Mononuclear cell (primary cell): ENCODE measurements around the gene ACTG1. TPM values are rescaled to one million over a fixed set of nuclear protein-coding genes. Genes with fewer than 3 reads are reported as not detected.
A peak's percentile ranks its signal among the peaks of the same experiment; 100 is the strongest.

ENCODE experiments used
- H3K27me3 ChIP-seq: 2 replicates; pipeline ENCODE4 v1.6.0; 2011; ENCODE audit warnings: low read length, control low read depth; ENCODE audit not compliant: insufficient read depth
- H3K4me1 ChIP-seq: 2 replicates; pipeline ENCODE4 v1.5.1; 2011; ENCODE audit warnings: mild to moderate bottlenecking, low read length, control low read depth; ENCODE audit not compliant: insufficient read depth
- H3K4me3 ChIP-seq: 2 replicates; pipeline ENCODE4 v1.5.1; 2011; ENCODE audit warnings: mild to moderate bottlenecking, low read length, moderate library complexity
- H3K9me3 ChIP-seq: 2 replicates; pipeline ENCODE4 v1.5.1; 2011; ENCODE audit warnings: low read depth, mild to moderate bottlenecking, control low read depth, low read length
- total RNA-seq: library from RNA; depleted of rRNA; stranded (reverse); fragments of >200 nt; gene quantifications from one replicate; pipeline ENCODE4 v1.2.3, GENCODE V29; 2012

The ACTG1 gene
- total RNA-seq, 1 donor, result 2,327 TPM

DNA sequence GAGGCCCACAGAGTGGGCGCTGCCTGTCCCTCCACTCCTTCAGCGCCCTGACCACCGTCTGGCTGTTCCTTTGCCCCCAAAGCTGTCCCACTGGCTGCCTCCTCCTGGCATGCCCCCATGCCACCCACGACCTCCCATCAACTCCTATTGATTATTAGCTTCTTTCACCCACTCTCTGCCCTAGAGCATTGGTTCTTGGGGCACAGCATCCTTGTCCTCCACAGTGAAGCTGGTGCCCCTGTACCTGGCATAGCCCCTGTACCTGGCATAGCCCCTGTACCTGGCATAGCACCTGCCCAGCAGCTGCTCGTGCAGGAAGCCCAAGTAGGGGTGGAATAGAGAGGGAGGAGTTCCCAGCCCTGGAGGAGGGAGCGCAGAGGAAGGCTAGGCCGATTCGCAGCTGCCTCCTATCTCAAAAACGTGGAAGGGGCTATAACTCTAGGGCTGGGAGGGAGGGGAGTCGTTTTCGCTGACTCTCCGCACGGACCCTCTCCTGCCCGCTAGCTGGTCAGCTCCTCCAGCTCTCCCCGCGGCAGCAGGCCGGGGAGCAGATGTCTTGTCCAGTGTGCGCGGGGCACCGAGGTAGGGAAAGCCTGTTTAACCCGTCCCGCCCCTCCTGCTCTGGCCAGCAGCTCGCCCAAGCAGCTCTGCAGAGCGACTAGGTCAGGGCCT, 5.7 kb upstream of the ACTG1 start:
- H3K9me3 ChIP-seq, result no peaks in the 10 kb centered on the region
- peaks cover 60% of the 10 kb centered on the region for H3K4me1 ChIP-seq
- no peaks in the 10 kb centered on the region for H3K27me3 ChIP-seq
- no peak overlapping the region for H3K4me3 ChIP-seq

GRCh38 chr17:81517339-81518112, 4.9 kb upstream of the ACTG1 start:
- H3K4me1 ChIP-seq, result peaks cover 60% of the 10 kb centered on the region
- H3K4me3 ChIP-seq, result no peak overlapping the region
- H3K9me3 ChIP-seq, result no peaks in the 10 kb centered on the region
- no peaks in the 10 kb centered on the region for H3K27me3 ChIP-seq

DNA sequence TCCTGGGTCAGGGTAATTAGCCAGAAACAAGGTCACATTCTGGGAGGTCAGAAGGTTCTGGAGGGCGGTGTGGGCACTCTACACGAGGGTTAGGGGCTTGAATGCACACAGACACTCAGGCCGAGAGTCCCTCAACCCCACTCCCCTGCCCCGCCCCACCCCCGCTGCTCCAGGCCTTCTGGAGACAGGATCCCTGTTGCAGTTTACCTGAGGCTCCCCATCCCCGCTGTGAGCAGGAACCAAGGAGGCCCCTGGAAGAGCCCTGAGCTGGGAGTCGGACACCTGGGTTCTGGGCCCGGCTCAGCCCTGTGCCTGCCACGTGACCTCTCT, 4.4 kb upstream of the ACTG1 start:
- no peaks in the 10 kb centered on the region for H3K27me3 ChIP-seq
- H3K9me3 ChIP-seq, result no peaks in the 10 kb centered on the region
- H3K4me1 ChIP-seq, result peaks cover 60% of the 10 kb centered on the region
- H3K4me3 ChIP-seq, result no peak overlapping the region

GRCh38 chr17:81516439-81516838, 3.8 kb upstream of the ACTG1 start:
- Histone ChIP-seq H3K4me1 (peaks cover 63% of the 10 kb centered on the region), H3K27me3 (no peaks in the 10 kb centered on the region), H3K9me3 (no peaks in the 10 kb centered on the region), H3K4me3 (no peak overlapping the region)

DNA sequence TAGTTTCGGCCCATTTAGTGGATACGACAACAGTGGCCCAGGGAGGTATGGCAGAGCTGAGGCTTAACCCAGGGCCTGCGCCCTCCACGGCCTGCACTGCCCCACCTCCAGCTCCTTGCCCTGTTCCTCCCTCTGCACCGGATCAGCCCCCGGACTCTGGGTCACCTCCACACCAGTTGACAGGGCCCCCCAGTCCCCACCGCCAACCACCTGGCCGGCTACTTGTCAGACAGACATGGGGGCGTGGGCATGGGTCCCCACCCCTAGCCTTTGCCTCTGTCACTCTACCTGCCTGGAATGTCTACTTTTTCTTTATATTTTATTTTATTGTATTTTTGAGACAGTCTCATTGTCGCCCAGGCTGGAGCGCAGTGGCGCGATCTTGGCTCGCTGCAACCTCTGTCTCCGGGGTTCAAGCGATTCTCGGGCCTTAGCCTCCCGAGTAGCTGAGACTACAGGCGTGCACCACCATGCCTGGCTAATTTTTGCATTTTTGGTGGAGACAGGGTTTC, 3.0 kb upstream of the ACTG1 start:
- peaks cover 71% of the 10 kb centered on the region for H3K4me1 ChIP-seq
- H3K27me3 ChIP-seq, result no peaks in the 10 kb centered on the region
- H3K9me3 ChIP-seq, result no peaks in the 10 kb centered on the region
- H3K4me3 ChIP-seq, result peak overlapping the region; percentile 54

- Histone ChIP-seq H3K4me1 (peaks cover 75% of the 10 kb centered on the region), H3K4me3 (peak overlapping the region; percentile 54), H3K9me3 (no peaks in the 10 kb centered on the region), H3K27me3 (no peaks in the 10 kb centered on the region)
Measured at GRCh38 chr17:81514739-81515529, 2.3 kb upstream of the ACTG1 start.

- peak overlapping the region; percentile 54 for H3K4me3 ChIP-seq
- H3K4me1 ChIP-seq, result peaks cover 75% of the 10 kb centered on the region
- no peaks in the 10 kb centered on the region for H3K9me3 ChIP-seq
- H3K27me3 ChIP-seq, result no peaks in the 10 kb centered on the region
Measured at GRCh38 chr17:81514489-81514738, 1.8 kb upstream of the ACTG1 start.

DNA sequence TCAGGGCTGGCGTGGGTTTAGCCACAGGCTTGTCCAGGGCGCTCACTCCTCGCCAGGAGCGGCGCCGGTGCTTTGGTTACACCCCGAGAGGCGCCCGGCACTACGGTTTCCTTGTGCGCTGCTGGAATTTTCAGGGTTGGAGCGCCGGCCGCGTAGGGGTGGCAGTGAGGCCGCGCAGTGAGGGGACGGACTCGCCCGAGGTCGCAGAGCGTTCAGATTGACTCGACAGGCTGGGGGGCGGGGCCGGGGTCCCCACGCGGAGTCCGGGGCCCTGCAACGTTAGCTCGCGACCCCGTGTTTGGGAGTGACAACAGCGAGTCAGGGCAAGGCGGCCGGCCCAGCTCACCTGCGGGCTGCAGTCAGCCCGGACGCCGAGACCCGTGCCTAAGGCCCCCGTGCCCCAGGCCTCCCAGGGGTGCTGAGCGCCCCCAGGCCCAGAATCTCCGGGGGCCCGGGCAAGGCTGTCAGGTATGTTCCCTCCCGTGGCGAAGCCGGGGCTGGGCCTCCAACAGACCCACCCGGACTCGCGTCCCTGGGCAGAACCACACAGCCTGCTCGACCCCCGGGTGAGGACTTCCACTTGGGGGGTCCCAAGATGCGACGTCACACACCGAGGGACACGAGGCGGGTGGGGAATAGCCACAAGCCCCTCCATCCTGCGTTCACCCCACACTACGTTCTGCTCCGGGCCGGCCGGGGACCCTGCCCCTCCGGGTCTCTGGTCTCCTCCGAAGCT, 1.3 kb upstream of the ACTG1 start:
- no peaks in the 10 kb centered on the region for H3K9me3 ChIP-seq
- H3K27me3 ChIP-seq, result no peaks in the 10 kb centered on the region
- H3K4me1 ChIP-seq, result peaks cover 75% of the 10 kb centered on the region
- peak overlapping the region; percentile 54 for H3K4me3 ChIP-seq

DNA sequence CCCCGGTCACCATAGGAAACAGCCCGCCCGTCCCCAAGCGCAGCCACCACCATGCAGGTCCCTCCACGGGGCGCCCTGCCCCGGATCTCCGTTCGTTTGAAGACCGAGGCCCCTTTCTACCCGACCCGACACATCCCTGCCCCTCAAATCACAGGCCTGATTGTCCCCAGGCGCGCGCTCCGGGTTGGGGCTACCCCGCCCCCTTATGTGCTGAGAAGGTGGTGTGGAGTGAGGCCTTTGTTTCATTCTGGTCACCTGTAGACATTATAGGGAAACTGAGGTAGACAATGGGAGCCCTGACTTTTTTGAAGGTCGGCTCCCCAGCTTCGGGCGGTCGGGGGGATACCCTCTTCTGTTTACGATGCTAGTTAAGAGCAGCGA, 763 bp upstream of the ACTG1 start:
- H3K4me1 ChIP-seq, result peaks cover 75% of the 10 kb centered on the region
- no peaks in the 10 kb centered on the region for H3K27me3 ChIP-seq
- no peaks in the 10 kb centered on the region for H3K9me3 ChIP-seq
- H3K4me3 ChIP-seq, result peak overlapping the region; percentile 54

- Histone ChIP-seq H3K9me3 (no peaks in the 10 kb centered on the region), H3K27me3 (no peaks in the 10 kb centered on the region), H3K4me1 (peaks cover 63% of the 10 kb centered on the region), H3K4me3 (peak overlapping the region; percentile 77)
Measured at GRCh38 chr17:81511804-81512561, 616 bp downstream of the ACTG1 start.

DNA sequence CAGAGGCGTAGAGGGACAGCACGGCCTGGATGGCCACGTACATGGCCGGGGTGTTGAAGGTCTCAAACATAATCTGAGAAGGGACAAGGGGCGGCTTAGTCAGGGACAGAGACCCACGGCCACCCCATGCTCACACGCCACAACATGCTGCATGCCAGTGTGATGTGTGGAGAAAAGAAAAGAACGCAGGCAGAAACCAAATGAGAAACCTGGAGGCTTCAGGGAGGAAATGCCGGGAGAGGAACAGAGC, 1.1 kb downstream of the ACTG1 start:
- H3K4me3 ChIP-seq, result peak overlapping the region; percentile 77
- no peaks in the 10 kb centered on the region for H3K27me3 ChIP-seq
- H3K9me3 ChIP-seq, result no peaks in the 10 kb centered on the region
- H3K4me1 ChIP-seq, result peaks cover 58% of the 10 kb centered on the region

- H3K4me3 ChIP-seq, result peak overlapping the region; percentile 77
- no peaks in the 10 kb centered on the region for H3K27me3 ChIP-seq
- no peaks in the 10 kb centered on the region for H3K9me3 ChIP-seq
- peaks cover 53% of the 10 kb centered on the region for H3K4me1 ChIP-seq
Measured at GRCh38 chr17:81510785-81511553, 1.6 kb downstream of the ACTG1 start.

GRCh38 chr17:81509972-81510784, 2.4 kb downstream of the ACTG1 start:
- no peaks in the 10 kb centered on the region for H3K27me3 ChIP-seq
- no peaks in the 10 kb centered on the region for H3K9me3 ChIP-seq
- H3K4me1 ChIP-seq, result peaks cover 45% of the 10 kb centered on the region
- H3K4me3 ChIP-seq, result peak overlapping the region; percentile 77
